Lower leg skin (tissue), 3 donors: ENCODE measurements around the gene MOB4.

Experiments used
- CTCF ChIP-seq, 3 donors: fragments of 450-650 bp; IDR thresholded peaks; one replicate each; pipeline ENCODE4 v1.5.1; 2016; ENCODE audit warnings: antibody characterized with exemption in 3 of 3, mild to moderate bottlenecking in 3 of 3, moderate library complexity in 2 of 3
- POLR2A ChIP-seq, 2 donors: fragments of 450-650 bp; IDR thresholded peaks; one replicate each; pipeline ENCODE4 v1.6.1; 2016 to 2017; ENCODE audit warnings: antibody characterized with exemption in 2 of 2, mild to moderate bottlenecking in 1 of 2, moderate library complexity in 1 of 2

GRCh38 chr2:197515315-197515738 is 539 bp upstream of the MOB4 start:
- TF ChIP-seq CTCF (IDR thresholded peaks at IDR 0.05) (no peak), POLR2A (IDR thresholded peaks at IDR 0.05) (no peak)
